NCI-H2171 (cell line): ENCODE data around the gene NAALADL2.

Source experiments
- DNase-seq: peaks from one replicate; lab custom pipeline; 2025; lab: John Stamatoyannopoulos, UW

NAALADL2 gene

GRCh38 chr3:175839366-175840005, 980.4 kb downstream of the NAALADL2 start:
- DNase-seq = no peak

DNA sequence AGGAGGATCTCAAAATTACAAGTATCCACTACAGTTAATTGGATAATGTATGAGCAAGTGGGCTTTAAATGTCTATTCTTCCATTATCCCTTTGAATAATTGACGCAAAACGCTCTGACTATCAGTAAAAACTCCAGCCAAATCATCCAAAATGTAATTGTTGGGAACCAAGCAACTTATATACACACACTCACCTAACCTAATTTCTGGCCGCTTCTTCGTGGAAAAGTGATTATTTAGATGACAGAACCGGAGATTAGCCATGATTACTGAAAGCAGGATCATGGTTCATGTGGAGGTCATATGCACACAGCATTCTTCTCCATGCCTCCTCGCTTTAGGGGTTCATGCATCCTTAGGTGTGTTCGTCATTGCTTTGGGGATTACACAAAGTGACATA, 992.4 kb downstream of the NAALADL2 start:
- DNase-seq = no peak

- no peak for DNase-seq
Measured at GRCh38 chr3:175852560-175852959, 993.4 kb downstream of the NAALADL2 start.

- no peak for DNase-seq
Measured at GRCh38 chr3:175857666-175858270, 998.6 kb downstream of the NAALADL2 start.
